ENCODE results near the gene QKI. TPM values are rescaled to one million over a fixed set of nuclear protein-coding genes. Genes with fewer than 3 reads are reported as not detected.
"Not testable (repeated sequence)": the region's sequence is repeated elsewhere in the genome, so short reads cannot be mapped to it uniquely, and the experiment has no call there.

Gene QKI
- total RNA-seq, 1 experiment from 2014 or later = 142 TPM

GRCh38 chr6:163414946-163415619, 565 bp downstream of the QKI start:
- peak; percentile 34 for DNase-seq (ENCODE audit: low read depth)

GRCh38 chr6:163415620-163416556, 1.4 kb downstream of the QKI start:
- DNase-seq (ENCODE audit: low read depth) = peak; percentile 70

GRCh38 chr6:163416557-163417253, 2.2 kb downstream of the QKI start:
- peak; percentile 89 for DNase-seq (ENCODE audit: low read depth)

- DNase-seq (ENCODE audit: low read depth) = peak; percentile 6
Observed at GRCh38 chr6:163417595-163417994, 3.1 kb downstream of the QKI start.

- peak; percentile 34 for DNase-seq (ENCODE audit: low read depth)
Observed at GRCh38 chr6:163418311-163419029, 4.0 kb downstream of the QKI start.

- peak; percentile 69 for DNase-seq (ENCODE audit: low read depth)
Observed at GRCh38 chr6:163419413-163420288, 5.1 kb downstream of the QKI start.

- DNase-seq (ENCODE audit: low read depth) = no peak
Observed at GRCh38 chr6:163420289-163420614, 5.7 kb downstream of the QKI start.

GRCh38 chr6:163422550-163422949, 8.0 kb downstream of the QKI start:
- no peak for DNase-seq (ENCODE audit: low read depth)

- DNase-seq (ENCODE audit: low read depth) = no peak
Observed at GRCh38 chr6:163423696-163424095, 9.2 kb downstream of the QKI start.

- peak; percentile 63 for DNase-seq (ENCODE audit: low read depth)
Observed at GRCh38 chr6:163427498-163428254, 13.2 kb downstream of the QKI start.

- DNase-seq (ENCODE audit: low read depth) = no peak
Observed at GRCh38 chr6:163428373-163428772, 13.9 kb downstream of the QKI start.

GRCh38 chr6:163429858-163430448, 15.4 kb downstream of the QKI start:
- DNase-seq (ENCODE audit: low read depth) = no peak

- no peak for DNase-seq (ENCODE audit: low read depth)
Observed at GRCh38 chr6:163432300-163432699, 17.8 kb downstream of the QKI start.

GRCh38 chr6:163433486-163433885, 19.0 kb downstream of the QKI start:
- not testable (repeated sequence) for DNase-seq (ENCODE audit: low read depth)

- no peak for DNase-seq (ENCODE audit: low read depth)
Observed at GRCh38 chr6:163435023-163435422, 20.5 kb downstream of the QKI start.

- DNase-seq (ENCODE audit: low read depth) = no peak
Observed at GRCh38 chr6:163436843-163437242, 22.3 kb downstream of the QKI start.

- no peak for DNase-seq (ENCODE audit: low read depth)
Observed at GRCh38 chr6:163437466-163437865, 22.9 kb downstream of the QKI start.

- peak; percentile 53 for DNase-seq (ENCODE audit: low read depth)
Observed at GRCh38 chr6:163438298-163438939, 23.9 kb downstream of the QKI start.

- DNase-seq (ENCODE audit: low read depth) = peak; percentile 61
Observed at GRCh38 chr6:163438940-163439335, 24.4 kb downstream of the QKI start.

Measured in M059J (cell line).